IPS DF 19.7 (cell line): ENCODE measurements around the gene NCLN.
"Not testable (repeated sequence)": the region's sequence is repeated elsewhere in the genome, so short reads cannot be mapped to it uniquely, and the experiment has no call there.

ENCODE experiments used
- DNase-seq: peaks from one replicate; pipeline ENCODE4 v3.0.0-alpha.2; 2013; ENCODE audit warnings: low read depth, low spot score

The NCLN gene, protein sequence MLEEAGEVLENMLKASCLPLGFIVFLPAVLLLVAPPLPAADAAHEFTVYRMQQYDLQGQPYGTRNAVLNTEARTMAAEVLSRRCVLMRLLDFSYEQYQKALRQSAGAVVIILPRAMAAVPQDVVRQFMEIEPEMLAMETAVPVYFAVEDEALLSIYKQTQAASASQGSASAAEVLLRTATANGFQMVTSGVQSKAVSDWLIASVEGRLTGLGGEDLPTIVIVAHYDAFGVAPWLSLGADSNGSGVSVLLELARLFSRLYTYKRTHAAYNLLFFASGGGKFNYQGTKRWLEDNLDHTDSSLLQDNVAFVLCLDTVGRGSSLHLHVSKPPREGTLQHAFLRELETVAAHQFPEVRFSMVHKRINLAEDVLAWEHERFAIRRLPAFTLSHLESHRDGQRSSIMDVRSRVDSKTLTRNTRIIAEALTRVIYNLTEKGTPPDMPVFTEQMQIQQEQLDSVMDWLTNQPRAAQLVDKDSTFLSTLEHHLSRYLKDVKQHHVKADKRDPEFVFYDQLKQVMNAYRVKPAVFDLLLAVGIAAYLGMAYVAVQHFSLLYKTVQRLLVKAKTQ

DNA sequence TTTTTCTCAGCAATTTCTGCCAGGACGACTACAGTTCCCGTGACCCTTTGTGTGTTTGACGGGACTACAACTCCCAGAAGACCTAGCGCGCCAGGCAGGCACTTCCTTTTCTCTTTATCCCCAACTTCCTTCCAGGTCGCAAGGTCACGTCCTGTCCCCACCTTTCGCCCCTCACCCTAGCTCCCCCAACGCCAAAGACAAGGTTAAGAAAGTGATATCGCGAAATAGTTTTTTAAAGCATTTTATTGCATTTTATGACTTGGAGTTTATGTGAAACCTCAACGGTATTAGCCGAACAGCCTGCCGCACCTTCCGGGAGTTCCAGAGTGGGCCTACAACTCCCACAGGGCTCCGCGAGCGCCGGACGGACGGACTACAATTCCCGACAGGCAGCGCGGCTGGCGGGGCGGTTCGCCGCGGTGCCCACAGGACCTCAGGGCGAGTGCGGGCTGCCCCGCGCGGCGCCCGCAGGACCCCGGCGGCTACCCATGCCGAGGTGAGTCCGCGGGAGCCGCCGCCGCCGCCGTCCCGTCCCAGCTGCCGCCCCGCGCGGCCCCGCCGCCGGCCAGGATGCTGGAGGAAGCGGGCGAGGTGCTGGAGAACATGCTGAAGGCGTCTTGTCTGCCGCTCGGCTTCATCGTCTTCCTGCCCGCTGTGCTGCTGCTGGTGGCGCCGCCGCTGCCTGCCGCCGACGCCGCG lies at the start of gene NCLN:
NCLN (plus strand) TSS at position 470 of the 699 bp plus-strand sequence; CDS start at position 571, 101 bp downstream.
- peak; percentile 73 for DNase-seq

DNA sequence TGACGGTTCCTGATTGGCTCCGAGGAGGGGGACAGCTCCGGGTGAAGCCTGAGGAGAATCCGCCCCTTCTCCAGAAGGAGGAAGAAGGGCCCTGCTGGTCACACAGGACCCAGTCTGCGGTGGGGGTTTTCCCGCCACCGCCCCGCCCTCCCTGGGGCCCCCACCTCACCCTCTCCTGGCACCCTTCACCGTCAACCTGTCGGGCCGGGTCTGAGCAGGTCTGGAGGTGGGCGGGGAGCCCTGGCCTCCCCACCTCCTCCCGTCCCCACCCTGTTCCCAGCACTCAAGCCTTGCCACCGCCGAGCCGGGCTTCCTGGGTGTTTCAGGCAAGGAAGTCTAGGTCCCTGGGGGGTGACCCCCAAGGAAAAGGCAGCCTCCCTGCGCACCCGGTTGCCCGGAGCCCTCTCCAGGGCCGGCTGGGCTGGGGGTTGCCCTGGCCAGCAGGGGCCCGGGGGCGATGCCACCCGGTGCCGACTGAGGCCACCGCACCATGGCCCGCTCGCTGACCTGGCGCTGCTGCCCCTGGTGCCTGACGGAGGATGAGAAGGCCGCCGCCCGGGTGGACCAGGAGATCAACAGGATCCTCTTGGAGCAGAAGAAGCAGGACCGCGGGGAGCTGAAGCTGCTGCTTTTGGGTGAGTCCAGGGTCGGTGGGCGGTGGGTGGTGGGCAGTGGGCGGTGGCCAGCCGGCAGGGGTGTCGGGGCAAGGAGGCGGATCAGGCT lies 49.6 kb upstream of the NCLN start, which contains the start of gene GNA15:
GNA15 (plus strand) TSS at position 73 of the 723 bp plus-strand sequence; CDS start at position 491, 418 bp downstream.
- no peak for DNase-seq

DNA sequence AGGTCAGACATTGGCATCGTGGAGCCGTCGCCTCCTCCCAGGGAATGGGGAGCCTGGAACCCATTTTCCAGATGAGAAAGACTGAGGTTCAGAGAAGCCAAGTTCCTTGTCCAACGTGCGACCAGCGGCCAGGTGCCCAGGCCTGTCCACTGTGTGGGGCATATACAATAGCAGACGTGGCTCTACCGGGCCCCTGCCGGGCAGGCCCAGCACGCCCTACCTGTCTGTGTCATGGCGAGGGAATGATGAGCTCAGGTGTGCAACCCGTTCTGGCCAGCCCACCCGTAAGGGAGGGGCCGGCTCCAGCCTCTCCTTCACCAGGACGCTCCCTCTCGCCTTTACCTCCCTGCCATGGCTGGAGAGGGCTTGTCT lies 49.1 kb upstream of the NCLN start:
- no peak for DNase-seq

DNA sequence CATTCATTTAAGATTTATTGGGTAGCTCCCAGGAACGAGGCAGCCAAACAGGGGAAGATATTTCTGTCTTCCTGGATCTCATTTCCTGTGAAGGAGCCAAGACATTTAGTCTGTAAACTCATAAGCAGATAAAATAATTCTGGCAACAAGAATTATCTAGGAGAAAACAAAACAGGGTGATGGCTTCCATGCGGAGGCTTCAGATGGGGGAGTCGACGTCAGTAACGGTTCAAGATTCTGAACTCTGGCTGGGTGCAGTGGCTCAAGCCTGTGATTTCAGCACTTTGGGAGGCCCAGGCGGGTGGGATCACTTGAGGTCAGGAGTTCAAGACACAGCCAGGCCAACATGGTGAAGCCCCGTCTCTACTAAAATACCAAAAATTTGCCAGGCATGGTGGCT lies 48.6 kb upstream of the NCLN start:
- no peak for DNase-seq

DNA sequence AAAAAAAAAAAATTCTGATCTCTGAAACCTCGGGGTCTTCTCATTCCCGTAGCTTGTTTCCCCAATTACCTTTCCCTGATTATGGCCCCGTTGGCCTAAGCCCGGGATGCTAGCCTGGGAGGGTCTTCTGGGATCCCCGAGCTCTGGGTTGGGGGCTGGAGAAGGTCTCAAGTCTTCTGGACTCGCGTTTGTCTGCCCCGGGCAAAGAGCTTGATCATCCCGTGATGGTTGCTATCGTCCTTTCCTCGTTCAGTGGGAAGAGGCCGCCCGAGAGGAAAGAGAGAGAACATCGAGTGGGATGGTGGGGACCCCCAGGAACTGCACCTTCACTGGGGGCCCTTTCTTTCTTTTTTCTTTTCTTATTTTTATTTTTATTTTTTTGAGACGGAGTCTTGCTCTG lies 47.5 kb upstream of the NCLN start:
- DNase-seq = no peak

DNA sequence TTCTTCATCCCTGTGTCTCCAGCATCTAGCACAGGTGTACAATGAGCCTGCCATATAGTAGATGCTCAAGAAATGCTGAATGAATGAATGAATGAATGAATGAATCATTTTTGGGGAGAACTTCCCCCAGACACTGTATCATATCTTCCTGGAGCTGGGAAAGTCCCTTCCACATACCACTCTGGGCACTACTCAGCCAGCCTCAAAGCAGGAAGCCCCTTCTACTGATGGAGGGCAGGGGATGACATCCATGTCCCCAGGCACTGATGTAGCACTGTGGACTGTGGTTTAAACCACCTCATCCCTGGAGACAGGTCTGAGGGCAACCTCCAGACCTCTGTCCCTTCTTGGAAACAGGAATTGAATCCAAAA lies 45.1 kb upstream of the NCLN start:
- DNase-seq = no peak

DNA sequence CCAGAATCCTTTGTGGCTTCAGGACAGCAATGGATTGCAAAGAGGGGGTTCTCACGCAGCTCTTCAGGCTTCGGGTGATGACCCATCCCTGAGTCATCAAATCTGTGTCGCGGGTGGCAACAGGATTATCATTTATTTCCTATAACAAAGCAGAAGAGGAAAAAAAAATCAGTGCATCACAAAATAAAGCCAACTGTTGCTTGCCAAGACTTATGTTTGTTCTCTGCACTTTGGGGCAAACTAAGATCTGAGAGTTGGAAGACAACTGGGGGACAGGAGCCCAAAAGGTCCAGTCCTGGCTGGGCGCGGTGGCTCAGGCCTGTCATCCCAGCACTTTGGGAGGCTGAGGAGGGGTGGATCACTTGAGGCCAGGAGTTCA lies 43.4 kb upstream of the NCLN start:
- no peak for DNase-seq

DNA sequence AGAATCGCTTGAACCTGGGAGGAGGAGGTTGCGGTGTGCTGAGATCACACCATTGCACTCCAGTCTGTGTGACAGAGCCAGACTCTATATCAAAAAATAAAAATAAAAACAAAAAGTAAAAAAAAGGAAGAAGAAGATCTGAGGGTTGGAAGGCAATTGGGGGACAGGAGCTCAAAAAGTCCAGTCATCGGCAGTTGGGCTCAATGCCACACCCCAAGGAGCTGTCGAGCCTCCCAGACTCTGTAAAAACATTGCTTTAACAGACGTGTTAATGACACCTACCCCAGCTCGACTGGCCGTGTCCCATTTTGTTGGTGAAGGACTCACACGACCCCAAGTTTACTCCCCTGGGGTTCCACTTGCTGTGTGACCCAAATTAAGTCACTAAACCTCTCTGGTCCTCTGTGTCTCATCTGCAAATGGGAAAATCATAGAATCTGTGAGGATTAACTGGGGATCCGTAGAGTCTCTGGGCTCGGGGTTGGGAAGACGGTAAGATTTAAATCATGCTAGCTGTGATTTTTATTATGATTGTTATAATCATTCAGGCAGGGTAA lies 42.9 kb upstream of the NCLN start:
- no peak for DNase-seq

DNA sequence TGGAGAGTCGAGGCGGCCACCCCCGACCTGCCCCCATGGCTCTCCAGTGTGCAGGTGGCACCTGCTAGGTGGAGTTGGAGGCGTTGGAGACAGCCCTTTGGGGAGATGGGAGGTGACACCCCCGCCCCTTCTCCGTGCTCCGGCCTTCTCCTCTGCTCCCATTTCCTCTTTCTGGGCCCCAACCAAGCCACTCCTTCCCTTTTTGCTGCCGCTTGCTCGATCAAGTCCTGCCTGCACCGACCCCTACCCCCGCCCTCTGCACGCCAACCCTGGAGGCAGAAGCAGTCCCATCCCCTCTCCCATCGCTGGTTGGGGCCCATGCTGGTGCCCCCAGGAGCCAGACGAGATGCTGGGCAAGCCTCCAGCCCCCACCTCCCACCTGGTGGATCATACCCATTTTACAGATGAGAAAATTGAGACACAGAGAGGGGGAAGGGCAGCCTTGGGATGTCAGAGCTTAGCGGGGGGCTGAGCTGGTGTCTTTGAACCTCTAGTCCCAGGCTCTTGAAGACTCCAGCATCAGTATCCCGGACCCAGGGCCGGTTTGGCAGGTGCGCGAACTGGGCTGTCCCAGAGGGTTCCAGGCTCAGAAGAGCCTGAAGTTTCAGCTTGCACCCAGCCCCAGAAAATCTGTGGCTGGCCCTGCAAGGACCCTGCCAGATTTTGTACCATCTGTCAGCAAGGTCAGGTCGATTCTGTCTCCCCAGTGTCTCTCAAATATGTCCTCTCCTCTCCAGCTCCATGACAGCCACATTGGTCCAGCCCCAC lies 39.6 kb upstream of the NCLN start:
- DNase-seq = no peak

DNA sequence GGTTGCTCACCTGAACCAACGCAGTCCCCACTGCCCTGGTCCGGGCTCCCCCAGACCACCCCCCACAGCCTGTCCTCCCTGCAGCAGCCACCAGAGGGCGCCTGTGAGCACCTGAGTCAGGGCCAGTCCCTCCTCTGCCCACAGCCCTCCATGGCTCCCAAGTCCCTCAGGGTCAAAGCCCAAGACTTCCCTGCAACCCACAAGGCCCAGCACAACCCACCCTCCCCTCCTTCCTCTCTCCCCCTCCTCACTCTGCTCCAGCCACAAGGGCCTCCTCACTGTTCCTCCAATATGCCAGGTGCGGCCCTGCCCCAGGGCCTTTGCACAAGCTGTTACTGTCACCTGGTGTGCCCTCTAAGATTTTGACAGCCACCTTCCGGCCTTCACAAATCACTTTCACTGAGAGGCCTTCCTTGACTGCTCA lies 39.0 kb upstream of the NCLN start:
- no peak for DNase-seq

DNA sequence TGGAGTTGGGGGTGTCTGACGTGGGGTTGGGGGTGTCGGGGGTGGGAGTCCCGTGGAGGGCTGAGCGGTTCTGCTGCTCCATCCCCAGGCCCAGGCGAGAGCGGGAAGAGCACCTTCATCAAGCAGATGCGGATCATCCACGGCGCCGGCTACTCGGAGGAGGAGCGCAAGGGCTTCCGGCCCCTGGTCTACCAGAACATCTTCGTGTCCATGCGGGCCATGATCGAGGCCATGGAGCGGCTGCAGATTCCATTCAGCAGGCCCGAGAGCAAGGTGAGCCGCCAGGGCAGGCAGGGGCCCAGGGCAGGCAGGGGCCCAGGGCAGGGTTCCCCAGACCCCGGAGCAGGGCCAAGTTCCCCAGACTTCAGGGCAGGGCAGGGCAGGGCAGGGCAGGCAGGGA lies 37.2 kb upstream of the NCLN start:
- no peak for DNase-seq

DNA sequence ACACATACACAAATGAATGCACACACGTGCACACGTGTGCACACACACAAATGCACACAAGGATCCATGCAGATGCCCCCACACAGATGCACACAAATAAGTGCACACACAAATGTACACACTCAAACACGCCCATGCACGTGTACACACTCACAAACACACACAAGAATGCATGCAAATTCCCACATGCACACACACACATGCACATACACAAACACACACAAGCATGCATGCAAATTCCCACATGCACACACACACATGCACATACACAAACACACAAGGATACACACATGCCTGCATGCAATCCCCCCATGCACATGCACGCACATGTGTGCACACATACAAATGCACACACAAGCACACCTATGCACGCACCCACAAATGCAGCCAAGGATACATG lies 36.6 kb upstream of the NCLN start:
- DNase-seq = no peak

DNA sequence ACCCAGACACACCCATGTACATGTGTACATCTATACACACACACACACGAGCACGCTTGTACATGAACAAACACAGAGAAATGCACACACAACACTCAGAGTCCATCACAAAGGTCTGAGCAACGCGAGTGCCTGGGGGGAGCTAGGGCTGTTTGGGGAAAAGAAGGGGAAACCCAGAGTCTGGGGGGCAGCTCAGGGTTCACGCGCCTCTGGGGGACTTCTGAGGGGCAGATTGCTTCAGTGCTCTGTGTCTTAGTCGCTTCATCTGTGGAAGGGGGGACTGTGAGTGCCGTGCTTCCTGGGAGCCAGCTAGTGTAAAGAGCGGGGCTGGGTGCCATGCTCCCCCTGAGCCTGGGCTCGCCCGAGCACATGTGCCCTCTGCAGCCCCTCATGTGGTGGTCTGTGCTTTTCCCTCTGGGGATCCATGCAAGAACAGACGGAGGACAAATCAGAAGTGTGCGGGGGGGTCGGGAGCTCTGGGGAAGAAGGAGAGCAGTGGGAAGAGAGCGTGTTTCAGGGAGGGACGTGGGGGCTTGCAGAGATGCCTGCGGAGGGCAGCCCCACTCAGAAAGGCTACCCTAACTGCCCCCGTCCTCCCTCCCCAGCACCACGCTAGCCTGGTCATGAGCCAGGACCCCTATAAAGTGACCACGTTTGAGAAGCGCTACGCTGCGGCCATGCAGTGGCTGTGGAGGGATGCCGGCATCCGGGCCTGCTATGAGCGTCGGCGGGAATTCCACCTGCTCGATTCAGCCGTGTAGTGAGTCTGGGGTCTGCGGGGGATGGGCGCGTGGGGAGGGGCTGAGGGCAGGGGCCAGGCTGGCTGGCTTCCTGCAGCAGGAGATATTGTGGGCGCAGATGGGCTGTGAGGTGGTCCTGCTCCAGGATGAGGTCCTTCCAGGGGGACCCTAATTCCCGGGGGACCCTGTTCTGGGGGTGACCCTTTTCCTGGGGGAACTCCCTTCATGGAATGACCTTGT lies 35.9 kb upstream of the NCLN start:
- DNase-seq = no peak

DNA sequence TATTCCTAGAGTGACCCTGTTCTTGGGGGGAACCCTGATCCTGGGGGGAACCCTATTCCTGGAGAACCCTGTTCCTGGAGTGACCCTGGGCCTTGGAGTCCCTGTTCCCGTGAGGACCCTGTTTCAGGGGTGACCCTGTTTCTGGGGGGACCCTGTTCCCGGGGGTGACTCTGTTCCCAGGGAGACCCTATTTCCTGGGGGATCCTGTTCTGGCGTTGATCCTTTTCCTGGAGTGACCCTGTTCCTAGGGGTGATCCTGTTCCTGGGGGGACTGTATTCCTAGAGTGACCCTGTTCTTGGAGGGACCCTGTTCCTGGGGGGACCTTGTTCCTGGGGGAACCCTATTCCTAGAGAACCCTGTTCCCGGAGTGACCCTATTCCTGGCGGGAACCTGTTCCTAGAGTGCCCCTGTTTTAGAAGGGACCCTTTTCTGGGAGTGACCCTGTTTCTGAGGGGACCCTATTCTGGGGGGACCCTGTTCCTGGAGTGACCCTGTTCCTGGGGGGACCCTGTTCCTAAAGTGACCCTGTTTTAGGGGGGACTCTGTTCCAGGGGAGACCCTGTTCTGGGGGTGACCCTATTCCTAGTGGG lies 34.9 kb upstream of the NCLN start:
- no peak for DNase-seq

DNA sequence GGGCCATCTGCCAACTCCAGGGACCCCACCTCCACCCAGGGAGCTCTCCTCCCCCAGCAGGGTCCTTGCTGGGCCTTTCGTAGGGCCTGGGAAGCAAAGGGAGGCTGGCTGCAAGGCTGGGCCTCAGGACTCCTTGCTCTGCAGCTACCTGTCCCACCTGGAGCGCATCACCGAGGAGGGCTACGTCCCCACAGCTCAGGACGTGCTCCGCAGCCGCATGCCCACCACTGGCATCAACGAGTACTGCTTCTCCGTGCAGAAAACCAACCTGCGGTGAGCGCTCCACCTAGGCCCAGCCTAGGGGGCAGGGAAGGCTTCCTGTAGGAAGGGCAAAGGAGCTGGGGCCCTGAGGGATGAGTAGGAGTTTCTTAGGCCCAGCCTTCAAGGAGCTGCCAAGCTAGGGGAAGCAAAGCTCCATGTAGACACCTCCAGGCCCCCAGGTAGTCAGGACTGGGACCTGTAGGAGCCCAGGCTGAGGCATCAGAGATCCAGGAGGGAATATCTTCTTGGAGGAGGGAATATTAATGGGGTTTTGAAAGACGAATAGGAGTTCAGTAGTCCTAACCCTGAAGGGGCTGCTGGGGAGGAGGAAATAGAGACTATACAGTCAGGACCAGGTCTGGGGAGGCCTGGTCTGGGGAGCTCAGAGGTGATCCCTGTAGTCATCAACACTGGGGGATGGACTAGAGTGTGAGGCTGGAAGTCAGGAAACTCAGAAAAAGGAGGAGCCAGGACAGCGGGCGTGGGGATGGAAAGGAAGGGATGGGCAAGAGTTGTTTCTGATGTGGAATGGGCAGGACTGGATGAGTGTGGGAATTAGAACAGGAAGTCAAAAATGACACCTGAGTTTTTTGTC lies 33.9 kb upstream of the NCLN start:
- no peak for DNase-seq

DNA sequence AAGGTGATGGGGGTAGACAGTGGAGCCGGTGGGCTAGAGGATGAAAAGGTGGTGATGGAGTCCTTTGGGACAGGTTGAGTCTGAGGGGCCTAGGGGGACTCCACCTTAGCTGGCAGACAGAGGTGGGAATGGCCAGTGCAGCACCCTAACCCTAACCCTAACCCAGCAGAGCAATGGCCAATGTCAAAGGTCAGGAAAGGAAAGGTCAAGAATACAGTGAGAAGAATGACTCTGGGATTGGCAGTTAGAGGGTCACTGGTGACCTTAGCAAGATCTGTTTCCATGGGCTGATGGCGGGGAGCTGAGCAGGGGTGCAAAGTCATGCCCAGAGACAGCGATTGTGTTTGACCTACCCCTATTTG lies 33.3 kb upstream of the NCLN start:
- no peak for DNase-seq

DNA sequence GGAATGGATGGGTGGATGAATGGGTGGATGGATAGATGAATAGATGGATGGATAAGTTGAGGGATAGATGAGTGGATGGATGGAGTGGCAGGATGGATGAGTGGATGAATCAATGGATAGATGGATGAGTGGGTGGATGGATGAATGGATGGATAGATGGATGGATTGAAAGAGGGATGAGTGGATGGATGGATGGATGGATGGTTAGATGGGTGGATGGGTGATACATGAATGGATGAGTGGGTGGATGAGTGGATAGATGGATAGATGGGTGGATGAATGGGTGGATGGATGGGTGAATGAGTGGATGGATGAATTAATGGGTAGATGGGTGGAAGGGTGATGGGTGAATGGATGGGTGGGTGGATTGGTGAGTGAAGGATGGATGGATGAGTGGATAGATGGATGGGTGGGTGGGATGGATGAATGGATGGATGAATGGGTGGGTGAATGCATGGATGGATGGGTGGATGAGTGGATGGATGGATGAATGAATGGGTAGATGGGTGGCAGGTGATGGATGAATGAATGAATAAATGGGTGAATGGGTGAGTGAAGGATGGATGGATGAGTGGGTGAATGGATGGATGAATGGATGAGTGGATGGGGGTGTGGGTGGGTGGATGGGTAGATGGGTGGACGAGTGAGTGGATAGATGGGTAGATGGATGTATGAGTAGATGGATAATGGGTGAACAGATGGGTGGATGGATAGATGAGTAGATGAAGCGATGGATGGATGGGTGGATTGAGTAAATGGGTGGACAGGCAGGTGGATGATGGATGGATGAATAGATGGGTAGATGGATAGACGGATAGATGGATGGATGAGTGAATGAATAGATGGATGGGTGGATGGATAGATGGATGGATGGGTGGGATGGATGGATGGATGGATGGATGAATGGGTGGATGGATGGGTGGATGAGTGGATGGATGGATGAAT lies 32.2 kb upstream of the NCLN start:
- no peak for DNase-seq

DNA sequence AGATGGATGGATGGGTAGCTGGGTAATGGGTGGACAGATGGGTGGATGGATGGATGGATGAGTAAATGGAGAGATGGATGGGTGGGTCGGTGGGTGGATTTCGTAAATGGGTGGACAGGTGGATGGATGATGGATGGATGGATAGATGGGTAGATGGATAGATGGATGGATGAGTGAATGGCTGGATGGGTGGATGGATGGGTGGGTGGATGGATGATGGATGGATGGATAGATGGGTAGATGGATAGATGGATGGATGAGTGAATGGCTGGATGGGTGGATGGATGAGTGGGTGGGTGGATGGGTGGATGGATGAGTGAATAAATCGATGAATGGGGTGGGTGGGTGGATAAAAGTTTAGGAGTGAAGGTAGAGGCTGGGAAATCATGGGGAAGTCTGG lies 31.3 kb upstream of the NCLN start:
- DNase-seq = not testable (repeated sequence)
